HepG2 (cell line): ENCODE results near the gene ZDHHC14. TPM values are rescaled to one million over a fixed set of nuclear protein-coding genes. Genes with fewer than 3 reads are reported as not detected.

Experiments
- FIP1L1 ChIP-seq: fragments of 200-400 bp; formaldehyde crosslinking; IDR thresholded peaks from 2 replicates; pipeline ENCODE4 v1.6.1; 2018; ENCODE audit warnings: low read depth, mild to moderate bottlenecking, low read length, moderate library complexity, borderline replicate concordance; ENCODE audit not compliant: insufficient read depth
- GABPB1 ChIP-seq: IDR thresholded peaks from 2 replicates; pipeline ENCODE4 v1.6.1; 2016; ENCODE audit warnings: mild to moderate bottlenecking, missing genetic modification reagents, moderate library complexity, missing compliant biosample characterization
- KLF6 ChIP-seq: IDR thresholded peaks from 2 replicates; pipeline ENCODE4 v1.8.0; 2016; ENCODE audit warnings: missing biosample characterization, missing genetic modification reagents
- LCORL ChIP-seq, 2 experiments: fragments of 450-650 bp in 1 of 2; sonication (generic) in 1 of 2; formaldehyde crosslinking in 1 of 2; IDR thresholded peaks; 2 replicates each; pipeline versions ENCODE4 v1.5.0 to v1.6.1; 2017 to 2020; ENCODE audit warnings: antibody characterized with exemption in 1 of 2, missing genetic modification reagents in 1 of 2
- MNT ChIP-seq: fragments of 450-650 bp; IDR thresholded peaks from 2 replicates; pipeline ENCODE4 v1.6.1; 2016
- MTERF4 ChIP-seq: sonication (generic); formaldehyde crosslinking; IDR thresholded peaks from 2 replicates; pipeline ENCODE4 v1.8.0; 2023; ENCODE audit warnings: mild to moderate bottlenecking, missing genetic modification reagents
- MYC ChIP-seq: sonication (generic); formaldehyde crosslinking; IDR thresholded peaks from 2 replicates; pipeline ENCODE4 v1.9.0; 2021; ENCODE audit warnings: missing genetic modification reagents, borderline replicate concordance
- SRSF4 ChIP-seq: fragments of 200-400 bp; formaldehyde crosslinking; IDR thresholded peaks from one replicate; pipeline ENCODE4 v1.6.1; 2018; ENCODE audit warnings: mild to moderate bottlenecking, low read depth, low read length, moderate library complexity; ENCODE audit not compliant: poor library complexity, severe bottlenecking
- ZBTB38 ChIP-seq: sonication (generic); formaldehyde crosslinking; IDR thresholded peaks from 2 replicates; pipeline ENCODE4 v1.5.1; 2020; ENCODE audit warnings: mild to moderate bottlenecking, missing genetic modification reagents
- ZBTB44 ChIP-seq: sonication (generic); formaldehyde crosslinking; IDR thresholded peaks from 2 replicates; pipeline ENCODE4 v1.4.0; 2020; ENCODE audit warnings: missing genetic modification reagents
- ZFP36L1 ChIP-seq: sonication (generic); formaldehyde crosslinking; IDR thresholded peaks from 2 replicates; pipeline ENCODE4 v1.8.0; 2022; ENCODE audit warnings: mild to moderate bottlenecking, missing genetic modification reagents, moderate library complexity
- ZNF224 ChIP-seq: sonication (generic); formaldehyde crosslinking; IDR thresholded peaks from 2 replicates; pipeline ENCODE4 v1.5.0; 2020; ENCODE audit warnings: mild to moderate bottlenecking, missing genetic modification reagents
- ZNF232 ChIP-seq: sonication (generic); formaldehyde crosslinking; IDR thresholded peaks from 2 replicates; pipeline ENCODE4 v1.4.0; 2020; ENCODE audit warnings: missing genetic modification reagents, borderline replicate concordance
- ZNF44 ChIP-seq: sonication (generic); formaldehyde crosslinking; IDR thresholded peaks from 2 replicates; pipeline ENCODE4 v1.5.1; 2020; ENCODE audit warnings: mild to moderate bottlenecking, missing genetic modification reagents
- ZNF574 ChIP-seq: sonication (generic); formaldehyde crosslinking; IDR thresholded peaks from 2 replicates; pipeline ENCODE4 v1.4.0; 2020; ENCODE audit warnings: missing genetic modification reagents
- ZNF644 ChIP-seq: IDR thresholded peaks from 2 replicates; pipeline ENCODE4 v1.6.1; 2016; ENCODE audit warnings: low read depth
- polyA plus RNA-seq, 8 experiments: library from polyadenylated mRNA; depleted of rRNA in 3 of 8; stranded (reverse) in 7 of 8; unstranded in 1 of 8; fragments of >200 nt; fragmentation: Illumina TruSeq in 4 of 8; extraction: Trizol in 4 of 8; gene quantifications; 2 replicates each; pipeline versions ENCODE4 v1.2.1 to v1.2.3, GENCODE V29; 2011 to 2016; ENCODE audit warnings: low read depth in 4 of 8, missing spikeins in 1 of 8, mixed read lengths in 1 of 8; ENCODE audit not compliant: insufficient read depth in 1 of 8
- total RNA-seq, 5 experiments: library from RNA; depleted of rRNA; stranded (reverse); fragments of >200 nt; fragmentation: Illumina TruSeq; extraction: Trizol; gene quantifications; 2 replicates each; pipeline ENCODE4 v1.2.3, GENCODE V29; 2016; ENCODE audit warnings: low read depth in 1 of 5
- TF ChIP-seq, protein P1 (sequence below): sonication (generic); formaldehyde crosslinking; IDR thresholded peaks from 2 replicates; pipeline ENCODE4 v1.4.0; 2020; ENCODE audit warnings: mild to moderate bottlenecking, missing genetic modification reagents, borderline replicate concordance
- TF ChIP-seq, protein P2 (sequence below), 2 experiments: fragments of 450-650 bp in 1 of 2; sonication (generic) in 1 of 2; formaldehyde crosslinking; IDR thresholded peaks; 2 replicates each; pipeline versions ENCODE4 v1.5.0 to v1.8.0; 2020 to 2022; ENCODE audit warnings: mild to moderate bottlenecking in 1 of 2, missing genetic modification reagents in 1 of 2

Gene ZDHHC14
- total and polyA plus RNA-seq, 2 of the 13 experiments (the other 11 are each of a cell fraction or from before 2014, with no cell fraction given) = 3.7 to 9.5 TPM

GRCh38 chr6:157380779-157381561 is at the start of gene ZDHHC14 (continued):
- TF ChIP-seq SRSF4 (no peak), LCORL (IDR thresholded peaks at IDR 0.05) (no peak), LCORL (CRISPR knock-in tag; IDR thresholded peaks at IDR 0.05) (0 out of 2 replicates have a peak, but pooled peaks have one; percentile 19), MNT (no peak), FIP1L1 (no peak), MTERF4 (CRISPR knock-in tag) (no peak), ZNF44 (CRISPR knock-in tag) (0 out of 2 replicates have a peak, but pooled peaks have one; percentile 0), ZFP36L1 (CRISPR knock-in tag) (no peak), MYC (CRISPR knock-in tag) (peak; percentile 52), ZBTB44 (no peak), ZNF224 (CRISPR knock-in tag) (no peak), ZNF644 (no peak), ZNF232 (CRISPR knock-in tag) (peak; percentile 65; the same call in 1 of the 2 replicates), GABPB1 (CRISPR knock-in tag) (peak; percentile 56; the same call in 1 of the 2 replicates), ZBTB38 (CRISPR knock-in tag) (0 out of 2 replicates have a peak, but pooled peaks have one; percentile 48), KLF6 (peak; percentile 93), ZNF574 (CRISPR knock-in tag) (peak; percentile 83)
- TF ChIP-seq, protein P1, sequence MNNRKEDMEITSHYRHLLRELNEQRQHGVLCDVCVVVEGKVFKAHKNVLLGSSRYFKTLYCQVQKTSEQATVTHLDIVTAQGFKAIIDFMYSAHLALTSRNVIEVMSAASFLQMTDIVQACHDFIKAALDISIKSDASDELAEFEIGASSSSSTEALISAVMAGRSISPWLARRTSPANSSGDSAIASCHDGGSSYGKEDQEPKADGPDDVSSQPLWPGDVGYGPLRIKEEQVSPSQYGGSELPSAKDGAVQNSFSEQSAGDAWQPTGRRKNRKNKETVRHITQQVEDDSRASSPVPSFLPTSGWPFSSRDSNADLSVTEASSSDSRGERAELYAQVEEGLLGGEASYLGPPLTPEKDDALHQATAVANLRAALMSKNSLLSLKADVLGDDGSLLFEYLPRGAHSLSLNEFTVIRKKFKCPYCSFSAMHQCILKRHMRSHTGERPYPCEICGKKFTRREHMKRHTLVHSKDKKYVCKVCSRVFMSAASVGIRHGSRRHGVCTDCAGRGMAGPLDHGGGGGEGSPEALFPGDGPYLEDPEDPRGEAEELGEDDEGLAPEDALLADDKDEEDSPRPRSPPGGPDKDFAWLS (CRISPR knock-in tag) = no peak
- TF ChIP-seq, protein P2, sequence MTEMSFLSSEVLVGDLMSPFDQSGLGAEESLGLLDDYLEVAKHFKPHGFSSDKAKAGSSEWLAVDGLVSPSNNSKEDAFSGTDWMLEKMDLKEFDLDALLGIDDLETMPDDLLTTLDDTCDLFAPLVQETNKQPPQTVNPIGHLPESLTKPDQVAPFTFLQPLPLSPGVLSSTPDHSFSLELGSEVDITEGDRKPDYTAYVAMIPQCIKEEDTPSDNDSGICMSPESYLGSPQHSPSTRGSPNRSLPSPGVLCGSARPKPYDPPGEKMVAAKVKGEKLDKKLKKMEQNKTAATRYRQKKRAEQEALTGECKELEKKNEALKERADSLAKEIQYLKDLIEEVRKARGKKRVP (CRISPR knock-in tag; IDR thresholded peaks at IDR 0.05) = no peak; a peak in 1 of 4 replicates
